ENCODE results near the gene SAFB. TPM values are rescaled to one million over a fixed set of nuclear protein-coding genes. Genes with fewer than 3 reads are reported as not detected.

The SAFB gene
- total RNA-seq, 2 experiments from 2014 or later = 195 to 200 TPM

- Mint-ChIP-seq H3K4me3 (peak overlapping the region; percentile 34), H3K36me3 (ENCODE audit: low read depth) (peaks cover 83% of the 10 kb centered on the region), H3K4me1 (ENCODE audit: low read depth) (no peaks in the 10 kb centered on the region), H3K27me3 (no peaks in the 10 kb centered on the region), H3K9me3 (no peaks in the 10 kb centered on the region), H3K27ac (no peak overlapping the region)
- H3K36me3 ChIP-seq (ENCODE audit: insufficient read depth, low read length) = peaks cover 93% of the 10 kb centered on the region
- no peak for DNase-seq
- ATAC-seq (ENCODE audit: poor library complexity) = no peak
- CTCF ChIA-PET = no interaction called here
- no peaks in the 10 kb centered on the region for H3K4me1 ChIP-seq (ENCODE audit: insufficient read depth, low read length)
- H3K9me3 ChIP-seq (ENCODE audit: control insufficient read depth in 1 of 2, insufficient read depth in 1 of 2, low read length in 2 of 2) = no peaks in the 10 kb centered on the region
- intact Hi-C loops (cut with DNase I, micrococcal nuclease) = no loop called here
- no peak overlapping the region for H3K4me3 ChIP-seq (ENCODE audit: low read length)
- no peak for TF ChIP-seq CTCF (IDR thresholded peaks at IDR 0.05)
- POLR2A ChIA-PET = interaction anchor here (0.8 kb wide), 1 partner anchor 26 kb away, joined by 3 read pairs; no protein-coding TSS in a partner anchor
- no peaks in the 10 kb centered on the region for H3K27me3 ChIP-seq (ENCODE audit: control insufficient read depth in 1 of 2, insufficient read depth in 2 of 2, low read length in 2 of 2)
- no peak overlapping the region for H3K27ac ChIP-seq (ENCODE audit: low read depth in 1 of 2, low read length in 2 of 2)
Observed at GRCh38 chr19:5661483-5661882, 38.6 kb downstream of the SAFB start.

- H3K36me3 ChIP-seq (ENCODE audit: insufficient read depth, low read length) = peaks cover 93% of the 10 kb centered on the region
- DNase-seq = no peak
- H3K4me3 Mint-ChIP-seq = no peak overlapping the region
- no peak for ATAC-seq (ENCODE audit: poor library complexity)
- H3K27ac Mint-ChIP-seq = no peak overlapping the region
- no peak for TF ChIP-seq CTCF (IDR thresholded peaks at IDR 0.05)
- peaks cover 94% of the 10 kb centered on the region for H3K36me3 Mint-ChIP-seq (ENCODE audit: low read depth)
- H3K27ac ChIP-seq (ENCODE audit: low read depth in 1 of 2, low read length in 2 of 2) = no peak overlapping the region
- ChIA-PET CTCF (no interaction called here), POLR2A (no interaction called here)
- H3K4me3 ChIP-seq (ENCODE audit: low read length) = no peak overlapping the region
- intact Hi-C loops (cut with DNase I, micrococcal nuclease) = no loop called here
- H3K27me3 Mint-ChIP-seq = no peaks in the 10 kb centered on the region
- H3K9me3 Mint-ChIP-seq = no peaks in the 10 kb centered on the region
- H3K27me3 ChIP-seq (ENCODE audit: control insufficient read depth in 1 of 2, insufficient read depth in 2 of 2, low read length in 2 of 2) = no peaks in the 10 kb centered on the region
- H3K9me3 ChIP-seq (ENCODE audit: control insufficient read depth in 1 of 2, insufficient read depth in 1 of 2, low read length in 2 of 2) = no peaks in the 10 kb centered on the region
- no peaks in the 10 kb centered on the region for H3K4me1 Mint-ChIP-seq (ENCODE audit: low read depth)
- no peaks in the 10 kb centered on the region for H3K4me1 ChIP-seq (ENCODE audit: insufficient read depth, low read length)
Observed at GRCh38 chr19:5663904-5664303, 41.0 kb downstream of the SAFB start.

GRCh38 chr19:5664515-5664914, 41.6 kb downstream of the SAFB start:
- Mint-ChIP-seq H3K27me3 (no peaks in the 10 kb centered on the region), H3K27ac (no peak overlapping the region), H3K36me3 (ENCODE audit: low read depth) (peaks cover 92% of the 10 kb centered on the region), H3K4me1 (ENCODE audit: low read depth) (no peaks in the 10 kb centered on the region), H3K9me3 (no peaks in the 10 kb centered on the region), H3K4me3 (no peak overlapping the region)
- H3K27me3 ChIP-seq (ENCODE audit: control insufficient read depth in 1 of 2, insufficient read depth in 2 of 2, low read length in 2 of 2) = no peaks in the 10 kb centered on the region
- H3K36me3 ChIP-seq (ENCODE audit: insufficient read depth, low read length) = peaks cover 94% of the 10 kb centered on the region
- intact Hi-C loops (cut with DNase I, micrococcal nuclease) = no loop called here
- no peak overlapping the region for H3K27ac ChIP-seq (ENCODE audit: low read depth in 1 of 2, low read length in 2 of 2)
- ATAC-seq (ENCODE audit: poor library complexity) (no peak), DNase-seq (no peak)
- no peaks in the 10 kb centered on the region for H3K4me1 ChIP-seq (ENCODE audit: insufficient read depth, low read length)
- no peak for TF ChIP-seq CTCF (IDR thresholded peaks at IDR 0.05)
- ChIA-PET POLR2A (no interaction called here), CTCF (no interaction called here)
- no peak overlapping the region for H3K4me3 ChIP-seq (ENCODE audit: low read length)
- H3K9me3 ChIP-seq (ENCODE audit: control insufficient read depth in 1 of 2, insufficient read depth in 1 of 2, low read length in 2 of 2) = no peaks in the 10 kb centered on the region
